Measurements from ENCODE around the gene GIPR. TPM values are rescaled to one million over a fixed set of nuclear protein-coding genes. Genes with fewer than 3 reads are reported as not detected.
"Not testable (repeated sequence)": the region's sequence is repeated elsewhere in the genome, so short reads cannot be mapped to it uniquely, and the experiment has no call there.

Gene GIPR
- total RNA-seq, 1 experiment from 2014 or later, result 0.12 TPM

DNA sequence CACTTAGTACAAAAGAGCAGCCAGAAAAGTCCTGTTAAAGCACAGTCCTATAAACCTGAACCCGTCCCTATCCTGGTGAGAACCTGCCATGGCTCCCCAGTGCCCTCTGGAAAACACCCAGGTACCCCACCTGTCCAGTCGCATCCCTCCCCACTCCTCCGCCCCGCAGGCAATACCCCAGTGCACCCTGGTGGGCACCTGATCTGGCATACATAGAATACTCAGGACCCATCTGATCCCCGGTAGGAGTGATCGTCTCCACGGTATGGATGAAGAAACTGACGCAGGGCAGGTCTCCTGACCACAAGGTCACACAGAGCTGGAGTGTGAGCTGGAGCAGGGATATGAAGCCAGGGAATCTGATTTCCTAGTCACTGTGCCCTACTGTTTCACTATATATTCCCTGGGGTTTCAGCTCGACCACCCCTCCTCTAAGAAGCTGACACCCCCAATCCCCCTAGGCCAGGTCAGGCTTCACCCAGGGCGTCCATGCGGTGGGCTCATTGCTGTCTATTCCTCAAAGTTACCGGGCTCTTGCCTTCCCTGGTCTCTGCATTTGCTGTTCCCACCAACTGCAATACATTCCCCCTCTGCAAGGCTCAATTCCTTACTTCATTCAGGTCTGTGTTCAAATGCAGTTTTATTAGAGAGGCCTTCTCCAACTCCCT, 50.1 kb downstream of the GIPR start:
- no peak for DNase-seq

DNA sequence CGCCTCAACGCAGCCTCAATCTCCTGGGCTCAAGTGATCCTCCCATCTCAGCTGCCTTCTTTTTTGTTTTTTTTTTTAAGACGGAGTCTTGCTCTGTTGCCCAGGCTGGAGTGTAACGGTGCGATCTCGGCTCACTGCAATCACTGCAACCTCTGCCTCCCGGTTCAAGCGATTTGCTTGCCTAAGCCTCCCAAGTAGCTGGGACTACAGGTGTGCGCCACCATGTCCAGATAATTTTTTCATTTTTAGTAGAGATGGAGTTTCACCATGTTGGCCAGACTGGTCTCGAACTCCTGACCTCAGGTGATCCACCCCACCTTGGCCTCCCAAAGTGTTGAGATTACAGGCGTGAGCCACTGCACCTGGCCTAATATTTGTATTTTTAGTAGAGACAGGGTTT, 52.0 kb downstream of the GIPR start:
- H3K4me3 ChIP-seq; H3K27me3 ChIP-seq; H3K36me3 ChIP-seq; H3K9me3 ChIP-seq (replicated peaks); DNase-seq; H3K27ac ChIP-seq: not testable (repeated sequence)
- peaks cover 16% of the 10 kb centered on the region for H3K4me1 ChIP-seq

More for the DNA sequence above, 50.1 kb downstream of the GIPR start:
- H3K36me3 ChIP-seq, result no peaks in the 10 kb centered on the region; the same call in 1 of the 2 replicates
- H3K27ac ChIP-seq, result peak overlapping the region; percentile 7; the same call in 1 of the 2 replicates
- H3K9me3 ChIP-seq (replicated peaks), result no peaks in the 10 kb centered on the region
- H3K27me3 ChIP-seq, result no peaks in the 10 kb centered on the region
- H3K4me3 ChIP-seq, result peak overlapping the region; percentile 65
- peaks cover 9% of the 10 kb centered on the region for H3K4me1 ChIP-seq

GRCh38 chr19:45728683-45729082, 60.7 kb downstream of the GIPR start:
- not testable (repeated sequence) for H3K4me1 ChIP-seq, H3K36me3 ChIP-seq

DNA sequence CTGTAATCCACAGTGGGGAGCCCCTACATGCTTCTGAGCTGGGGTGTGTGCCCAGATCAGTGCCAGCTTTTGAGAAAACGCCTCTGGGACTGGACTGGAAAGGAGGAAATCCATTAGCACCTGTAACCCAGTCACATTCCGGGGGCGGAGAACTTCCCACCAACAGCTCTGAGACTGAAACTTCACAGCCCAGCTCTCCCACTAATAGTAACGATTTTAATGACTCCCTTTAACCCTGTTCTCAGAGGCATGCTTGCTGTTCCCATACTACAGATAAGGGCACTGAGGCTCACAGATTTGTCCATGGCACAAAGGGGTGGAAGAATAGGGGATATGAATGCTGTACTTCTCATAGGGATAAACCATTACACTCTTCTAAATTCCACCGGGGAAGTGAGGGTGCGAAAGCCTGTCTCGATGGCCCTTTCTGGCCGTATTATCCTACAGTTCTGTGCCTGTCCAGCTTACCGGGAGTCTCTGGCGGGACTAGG, 61.8 kb downstream of the GIPR start:
- H3K4me1 ChIP-seq, result no peaks in the 10 kb centered on the region
- H3K27ac ChIP-seq, result peak overlapping the region; percentile 40
- no peaks in the 10 kb centered on the region for H3K36me3 ChIP-seq
- H3K9me3 ChIP-seq (replicated peaks), result no peaks in the 10 kb centered on the region
- peak overlapping the region; percentile 73 for H3K4me3 ChIP-seq
- no peak for DNase-seq
- no peaks in the 10 kb centered on the region for H3K27me3 ChIP-seq

More at GRCh38 chr19:45728683-45729082, 60.7 kb downstream of the GIPR start:
- DNase-seq; H3K9me3 ChIP-seq (replicated peaks); H3K4me3 ChIP-seq; H3K27me3 ChIP-seq; H3K27ac ChIP-seq: not testable (repeated sequence)

DNA sequence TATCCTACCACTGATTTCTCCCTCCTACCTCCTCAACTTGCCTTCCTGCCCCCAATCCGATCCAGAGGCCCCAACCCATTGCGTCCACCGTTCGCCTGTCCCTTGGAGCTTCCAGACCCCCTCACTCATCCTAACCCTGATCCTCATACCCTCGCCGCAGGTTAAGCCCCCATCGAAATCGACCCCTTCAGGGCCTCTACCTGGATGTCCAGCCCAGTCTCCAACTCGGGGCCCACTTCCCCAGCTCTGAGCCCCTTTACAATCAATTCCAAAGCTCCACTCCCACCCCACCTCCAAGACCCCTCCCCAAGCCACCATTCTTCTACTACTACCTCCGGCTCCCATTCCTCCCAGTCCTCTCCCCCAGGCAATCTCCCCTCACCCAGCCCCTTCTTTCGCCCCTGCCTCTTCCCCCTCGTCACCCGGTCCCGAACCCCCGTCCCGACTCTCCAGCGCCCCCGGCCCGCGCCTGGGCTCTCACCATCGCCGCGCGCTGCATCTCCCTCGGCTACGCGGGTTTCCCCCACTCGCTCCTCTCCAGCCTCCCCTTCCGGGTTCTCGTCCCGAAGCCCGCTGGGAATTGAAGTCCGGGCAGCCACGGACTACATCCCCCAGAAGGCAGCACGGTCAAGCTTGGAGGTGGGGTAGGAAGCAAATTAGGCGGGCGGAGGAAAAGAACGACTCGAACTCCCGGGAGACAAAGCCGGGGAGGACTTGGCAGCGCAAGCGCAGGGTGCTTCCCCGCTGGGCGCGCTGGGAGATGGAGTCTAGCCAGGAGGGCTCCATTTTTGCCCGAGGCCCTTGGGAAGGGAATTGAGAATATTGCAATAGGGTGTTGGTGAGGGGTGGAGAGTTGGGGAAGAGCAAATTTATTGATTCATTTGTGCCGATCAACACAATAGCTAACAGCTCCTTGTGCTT, 62.6 kb downstream of the GIPR start, which contains the start of gene FBXO46:
FBXO46 (minus strand) TSS at position 529 of the 921 bp plus-strand sequence. CDS start 17,401 bp downstream, outside the sequence.
- Histone ChIP-seq H3K9me3 (replicated peaks) (no peaks in the 10 kb centered on the region), H3K27ac (peak within 1 kb of the TSS; percentile 40), H3K4me3 (peak within 1 kb of the TSS; percentile 73)

More for the DNA sequence above, 62.6 kb downstream of the GIPR start, which contains the start of gene FBXO46:
- Histone ChIP-seq H3K27me3 (no peaks in the 10 kb centered on the region), H3K36me3 (no peaks in the 10 kb centered on the region), H3K4me1 (no peaks in the 10 kb centered on the region)
- DNase-seq, result peak; percentile 99

Other genes starting within 250 kb of the GIPR start
- 29.7 and 32.3 TPM in 2 replicates for gene ERCC1, start 244.3 kb upstream of the GIPR start, total RNA-seq (2014; rRNA removed; shearing (Covaris generic))
- 0.35 and 0.40 TPM in 2 replicates for gene FOSB, start 200.2 kb upstream of the GIPR start, total RNA-seq (2014; rRNA removed; shearing (Covaris generic))
- gene RTN2, start 171.2 kb upstream of the GIPR start, total RNA-seq (2014; rRNA removed; shearing (Covaris generic)), result 29.3 and 30.9 TPM in 2 replicates
- 1.0 and 1.4 TPM in 2 replicates for gene PPM1N, start 169.8 kb upstream of the GIPR start, total RNA-seq (2014; rRNA removed; shearing (Covaris generic))
- 43.8 and 48.8 TPM in 2 replicates for gene VASP, start 160.7 kb upstream of the GIPR start, total RNA-seq (2014; rRNA removed; shearing (Covaris generic))
- 8.6 and 9.9 TPM in 2 replicates for gene OPA3, start 83.4 kb upstream of the GIPR start, total RNA-seq (2014; rRNA removed; shearing (Covaris generic))
- 0.14 and 0.18 TPM in 2 replicates for gene GPR4, start 66.0 kb upstream of the GIPR start, total RNA-seq (2014; rRNA removed; shearing (Covaris generic))
- gene EML2, start 28.8 kb upstream of the GIPR start, total RNA-seq (2014; rRNA removed; shearing (Covaris generic)), result 3.0 and 5.8 TPM in 2 replicates
- 434 and 487 TPM in 2 replicates for gene SNRPD2, start 23.7 kb downstream of the GIPR start, total RNA-seq (2014; rRNA removed; shearing (Covaris generic))
- 9.8 and 10.6 TPM in 2 replicates for gene QPCTL, start 24.4 kb downstream of the GIPR start, total RNA-seq (2014; rRNA removed; shearing (Covaris generic))
- 9.3 and 10.8 TPM in 2 replicates for gene FBXO46, start 62.7 kb downstream of the GIPR start, total RNA-seq (2014; rRNA removed; shearing (Covaris generic))
- gene MEIOSIN, start 65.2 kb downstream of the GIPR start, total RNA-seq (2014; rRNA removed; shearing (Covaris generic)), result 0.08 TPM in 1 of 2 replicates, not detected in the other
- 6.0 and 6.6 TPM in 2 replicates for gene SIX5, start 101.0 kb downstream of the GIPR start, total RNA-seq (2014; rRNA removed; shearing (Covaris generic))
- 79.8 and 84.2 TPM in 2 replicates for gene DMPK, start 114.3 kb downstream of the GIPR start, total RNA-seq (2014; rRNA removed; shearing (Covaris generic))
- gene DMWD, start 124.6 kb downstream of the GIPR start, total RNA-seq (2014; rRNA removed; shearing (Covaris generic)), result 43.5 and 52.9 TPM in 2 replicates
- gene RSPH6A, start 147.1 kb downstream of the GIPR start, total RNA-seq (2014; rRNA removed; shearing (Covaris generic)), result 0.22 TPM in 1 of 2 replicates, not detected in the other
- gene SYMPK, start 194.9 kb downstream of the GIPR start, total RNA-seq (2014; rRNA removed; shearing (Covaris generic)), result 25.6 and 32.6 TPM in 2 replicates
- gene FOXA3, start 196.1 kb downstream of the GIPR start, total RNA-seq (2014; rRNA removed; shearing (Covaris generic)), result 0.45 and 0.53 TPM in 2 replicates
- gene IRF2BP1, start 217.9 kb downstream of the GIPR start, total RNA-seq (2014; rRNA removed; shearing (Covaris generic)), result 31.0 and 31.4 TPM in 2 replicates
- gene MYPOP, start 234.4 kb downstream of the GIPR start, total RNA-seq (2014; rRNA removed; shearing (Covaris generic)), result 1.8 and 2.5 TPM in 2 replicates
- gene NANOS2, start 246.6 kb downstream of the GIPR start, total RNA-seq (2014; rRNA removed; shearing (Covaris generic)), result not detected in 2 replicates

Measured in SJCRH30 (cell line).